ENCODE data around the gene ADGRD1.

GRCh38 chr12:131141514-131141913 is 187.8 kb downstream of the ADGRD1 start:
- TF ChIP-seq CTCF (IDR thresholded peaks at IDR 0.05) (no peak), POLR2A (IDR thresholded peaks at IDR 0.05) (no peak)
